RWPE1 (cell line): ENCODE results near the gene ARGFX.

Experiments used
- CTCF ChIA-PET: fragments of 350-600 bp; sonication (Branson Sonifier 250); formaldehyde crosslinking; extraction: SDS; loops from one replicate; lab custom pipeline; 2021; lab: Yijun Ruan, JAX
- POLR2A ChIA-PET: fragments of 400-600 bp; formaldehyde crosslinking; extraction: SDS; loops from one replicate; lab custom pipeline; 2020; ENCODE audit warnings: antibody characterized with exemption; ENCODE audit not compliant: low non-redundant PET; lab: Yijun Ruan, JAX
- DNase-seq: peaks from one replicate; pipeline ENCODE4 v3.0.0; 2012; ENCODE audit warnings: low spot score
- H3K27ac ChIP-seq: fragments of 450-650 bp; 2 replicates; pipeline ENCODE4 v1.5.1; 2017
- TF ChIP-seq, protein P1 (sequence below): fragments of 450-650 bp; conservative IDR thresholded peaks from 2 replicates; pipeline ENCODE4 v1.5.1; 2017; ENCODE audit warnings: low read depth, mild to moderate bottlenecking

The ARGFX gene

DNA sequence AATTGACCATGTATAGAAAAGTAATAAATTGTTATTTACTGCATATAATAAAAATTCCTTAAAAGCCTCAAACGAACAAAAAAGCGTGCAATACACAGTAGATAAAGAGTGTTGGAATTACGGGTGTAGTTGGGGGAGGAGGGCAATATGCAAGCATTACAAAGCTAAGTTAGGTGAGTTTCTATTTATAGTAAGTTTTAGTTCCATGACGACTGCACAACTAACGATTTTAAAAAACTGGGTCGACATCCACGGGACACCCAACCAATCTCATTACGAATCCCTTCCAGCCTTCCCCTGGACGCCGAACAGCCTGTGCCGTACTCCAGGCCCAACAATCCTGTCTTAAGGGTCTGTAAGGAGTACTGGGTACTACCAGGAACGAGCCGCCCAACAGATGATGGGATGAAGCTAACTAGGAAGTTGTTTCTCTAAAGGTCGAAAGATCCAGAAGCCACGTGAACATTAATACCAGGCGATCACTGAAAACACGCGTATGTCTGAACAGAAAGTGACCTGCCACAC, 22.6 kb upstream of the ARGFX start:
- TF ChIP-seq, protein P1, sequence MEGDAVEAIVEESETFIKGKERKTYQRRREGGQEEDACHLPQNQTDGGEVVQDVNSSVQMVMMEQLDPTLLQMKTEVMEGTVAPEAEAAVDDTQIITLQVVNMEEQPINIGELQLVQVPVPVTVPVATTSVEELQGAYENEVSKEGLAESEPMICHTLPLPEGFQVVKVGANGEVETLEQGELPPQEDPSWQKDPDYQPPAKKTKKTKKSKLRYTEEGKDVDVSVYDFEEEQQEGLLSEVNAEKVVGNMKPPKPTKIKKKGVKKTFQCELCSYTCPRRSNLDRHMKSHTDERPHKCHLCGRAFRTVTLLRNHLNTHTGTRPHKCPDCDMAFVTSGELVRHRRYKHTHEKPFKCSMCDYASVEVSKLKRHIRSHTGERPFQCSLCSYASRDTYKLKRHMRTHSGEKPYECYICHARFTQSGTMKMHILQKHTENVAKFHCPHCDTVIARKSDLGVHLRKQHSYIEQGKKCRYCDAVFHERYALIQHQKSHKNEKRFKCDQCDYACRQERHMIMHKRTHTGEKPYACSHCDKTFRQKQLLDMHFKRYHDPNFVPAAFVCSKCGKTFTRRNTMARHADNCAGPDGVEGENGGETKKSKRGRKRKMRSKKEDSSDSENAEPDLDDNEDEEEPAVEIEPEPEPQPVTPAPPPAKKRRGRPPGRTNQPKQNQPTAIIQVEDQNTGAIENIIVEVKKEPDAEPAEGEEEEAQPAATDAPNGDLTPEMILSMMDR = no peak
- POLR2A ChIA-PET = no interaction called here
- CTCF ChIA-PET = interaction anchor here (1.2 kb wide), 1 partner anchor 714 kb away, joined by 5 read pairs; no protein-coding TSS in a partner anchor
- peak overlapping the region; percentile 71 for H3K27ac ChIP-seq
- peak; percentile 41 for DNase-seq

DNA sequence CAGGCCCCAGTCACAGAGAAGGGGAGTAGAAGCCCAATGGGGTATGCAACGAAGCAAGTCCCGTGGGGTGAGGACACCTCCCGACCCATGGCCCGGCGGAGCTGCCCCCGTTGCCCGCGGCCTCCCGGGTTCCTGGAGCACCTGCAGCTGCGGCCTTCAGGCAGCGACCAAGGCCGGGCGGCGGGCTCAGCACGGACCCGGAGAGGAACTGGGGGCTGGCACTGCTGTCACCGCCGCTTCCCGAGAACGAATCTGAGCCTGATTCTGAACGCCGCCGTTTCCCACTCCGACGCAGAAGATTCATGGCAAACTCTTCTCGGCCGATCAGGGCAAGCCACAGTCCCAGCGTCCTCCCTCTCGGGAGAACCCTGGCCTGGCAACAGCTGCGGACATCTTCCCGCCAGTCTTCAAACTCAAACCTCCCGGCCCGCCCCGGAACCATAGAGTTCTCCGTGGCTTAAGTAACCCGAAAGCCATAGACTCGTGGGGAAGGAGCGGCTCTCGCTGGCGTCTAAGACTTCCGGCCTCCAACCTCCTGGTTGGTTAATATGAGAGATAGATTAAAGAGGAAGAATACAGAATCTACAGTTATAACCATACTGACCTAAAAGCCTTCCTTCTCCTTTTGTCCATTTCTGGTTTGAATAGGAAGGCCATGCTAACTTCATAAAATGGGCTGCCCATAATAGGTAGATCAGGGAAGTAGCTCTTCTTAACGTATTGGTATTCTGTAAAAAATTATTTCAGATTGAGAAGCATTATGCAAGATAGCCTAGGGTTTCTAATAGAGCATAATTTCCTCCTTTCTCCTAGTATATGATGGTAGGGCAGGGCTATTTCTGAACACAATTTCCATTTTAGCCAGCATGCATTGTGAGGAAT, 21.9 kb upstream of the ARGFX start, which contains the start of gene POLQ:
Gene POLQ, minus strand, starts transcription at position 415 of the 882 bp plus-strand sequence. Its CDS starts 111 bp downstream, at position 304.
- POLR2A ChIA-PET = interaction anchor here (0.6 kb wide), 1 partner anchor 1339 kb away, joined by 4 read pairs; no protein-coding TSS in a partner anchor
- CTCF ChIA-PET = interaction anchor here (1.2 kb wide), 1 partner anchor 713 kb away, joined by 5 read pairs; no protein-coding TSS in a partner anchor
- TF ChIP-seq, protein P1 = no peak
- peak; percentile 92 for DNase-seq
- H3K27ac ChIP-seq = peak within 1 kb of the TSS; percentile 71

DNA sequence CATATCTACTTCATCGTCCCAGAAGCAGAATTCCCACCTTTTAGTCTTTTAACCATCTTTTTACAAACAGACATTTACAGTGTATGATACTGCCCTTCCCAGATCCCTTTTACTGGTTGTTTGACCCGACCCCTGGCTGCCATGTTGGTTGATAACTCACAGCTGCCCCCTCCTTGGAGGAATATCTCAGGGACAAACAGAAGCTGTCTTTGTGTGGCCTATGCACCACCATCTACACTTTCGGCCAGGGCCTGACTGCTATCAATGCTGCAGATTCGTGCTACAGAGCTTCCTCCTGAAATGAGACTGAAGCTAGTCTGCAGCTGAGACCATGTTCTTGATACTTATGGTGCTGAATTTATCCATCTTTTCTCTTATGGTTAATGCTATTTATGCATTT, 15.4 kb upstream of the ARGFX start:
- ChIA-PET POLR2A (no interaction called here), CTCF (no interaction called here)
- no peak for DNase-seq
- TF ChIP-seq, protein P1 = no peak
- no peak overlapping the region for H3K27ac ChIP-seq

DNA sequence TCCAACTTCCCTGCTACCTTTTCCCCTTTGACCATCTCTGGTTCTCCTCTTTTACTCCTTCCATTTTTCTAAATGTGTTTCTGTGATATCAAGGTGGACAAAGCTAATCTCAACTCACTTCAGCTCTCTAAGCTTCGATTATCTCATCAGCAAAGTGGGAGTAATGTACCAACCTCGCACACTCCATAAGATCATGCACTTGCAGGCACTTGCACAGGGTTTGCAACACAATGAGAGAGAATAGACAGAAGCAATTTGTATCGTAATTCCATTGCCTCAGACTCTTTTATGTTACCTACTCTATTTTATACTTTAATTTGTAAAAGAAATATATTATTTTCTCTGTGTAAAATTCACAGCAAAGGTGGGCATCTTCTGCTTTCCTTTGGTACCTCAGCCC, 15.0 kb upstream of the ARGFX start:
- no peak overlapping the region for H3K27ac ChIP-seq
- CTCF ChIA-PET = interaction anchor here (0.6 kb wide), 1 partner anchor 299 kb away, joined by 3 read pairs; no protein-coding TSS in a partner anchor

DNA sequence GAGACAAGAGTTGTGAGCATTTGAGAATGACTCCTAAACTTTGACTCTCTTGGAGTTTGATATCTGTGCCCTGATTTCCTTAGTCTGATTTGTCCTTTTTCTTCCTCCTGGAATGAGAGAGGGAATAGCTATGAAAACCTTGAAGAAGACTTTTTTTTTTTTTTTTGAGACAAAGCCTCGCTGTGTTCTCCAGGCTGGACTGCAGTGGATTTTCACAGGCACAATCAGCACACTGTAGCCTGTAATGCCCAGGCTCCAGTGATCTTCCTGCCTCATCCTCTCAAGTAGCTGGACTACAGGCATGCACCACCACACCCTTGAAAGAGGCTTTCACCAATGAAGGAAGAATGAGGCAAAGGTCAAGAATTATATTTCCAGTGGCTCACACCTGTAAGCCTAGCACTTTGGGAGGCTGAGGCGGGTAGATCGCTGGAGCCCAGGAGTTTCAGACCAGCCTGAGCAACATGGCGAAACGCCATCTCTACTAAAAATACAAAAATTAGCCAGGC, 10.3 kb upstream of the ARGFX start:
- no peak for DNase-seq
- POLR2A ChIA-PET = no interaction called here
- no peak overlapping the region for H3K27ac ChIP-seq
- TF ChIP-seq, protein P1 = no peak
- CTCF ChIA-PET = no interaction called here

More for the DNA sequence above, 15.0 kb upstream of the ARGFX start:
- DNase-seq = no peak
- TF ChIP-seq, protein P1 = no peak
- POLR2A ChIA-PET = no interaction called here

DNA sequence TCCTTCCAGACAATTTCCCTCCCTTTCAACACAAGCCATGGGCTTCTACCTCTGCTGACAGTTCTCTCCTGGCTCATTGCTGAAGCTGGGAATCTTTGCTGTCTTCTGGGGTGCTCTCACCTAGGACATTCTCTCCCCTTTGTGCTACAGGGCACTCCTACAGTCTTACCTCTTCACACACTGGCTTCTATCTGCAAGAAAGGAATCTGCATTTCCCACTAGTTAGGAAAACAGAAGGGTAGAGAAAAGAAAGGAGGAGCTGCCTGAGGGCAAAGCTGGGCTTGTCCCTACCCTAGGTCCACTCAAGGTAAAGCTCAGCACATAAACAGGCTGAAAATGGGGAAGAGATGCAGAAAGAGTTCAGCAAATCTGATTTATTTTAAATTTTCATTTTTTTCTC, 5.6 kb upstream of the ARGFX start:
- POLR2A ChIA-PET = no interaction called here
- DNase-seq = no peak
- no peak overlapping the region for H3K27ac ChIP-seq

More for the DNA sequence above, 5.6 kb upstream of the ARGFX start:
- CTCF ChIA-PET = no interaction called here
- TF ChIP-seq, protein P1 = no peak
